Measurements from ENCODE around the gene DAND5. TPM values are rescaled to one million over a fixed set of nuclear protein-coding genes. Genes with fewer than 3 reads are reported as not detected.
"Not testable (repeated sequence)": the region's sequence is repeated elsewhere in the genome, so short reads cannot be mapped to it uniquely, and the experiment has no call there.

DAND5 gene
- total RNA-seq, 4 donors from 2014 or later = 0.56 TPM; not detected in 3

- ATAC-seq (ENCODE audit: low FRiP score) (no peak), DNase-seq (ENCODE audit: low spot score) (no peak)
- TF ChIP-seq, protein P1, sequence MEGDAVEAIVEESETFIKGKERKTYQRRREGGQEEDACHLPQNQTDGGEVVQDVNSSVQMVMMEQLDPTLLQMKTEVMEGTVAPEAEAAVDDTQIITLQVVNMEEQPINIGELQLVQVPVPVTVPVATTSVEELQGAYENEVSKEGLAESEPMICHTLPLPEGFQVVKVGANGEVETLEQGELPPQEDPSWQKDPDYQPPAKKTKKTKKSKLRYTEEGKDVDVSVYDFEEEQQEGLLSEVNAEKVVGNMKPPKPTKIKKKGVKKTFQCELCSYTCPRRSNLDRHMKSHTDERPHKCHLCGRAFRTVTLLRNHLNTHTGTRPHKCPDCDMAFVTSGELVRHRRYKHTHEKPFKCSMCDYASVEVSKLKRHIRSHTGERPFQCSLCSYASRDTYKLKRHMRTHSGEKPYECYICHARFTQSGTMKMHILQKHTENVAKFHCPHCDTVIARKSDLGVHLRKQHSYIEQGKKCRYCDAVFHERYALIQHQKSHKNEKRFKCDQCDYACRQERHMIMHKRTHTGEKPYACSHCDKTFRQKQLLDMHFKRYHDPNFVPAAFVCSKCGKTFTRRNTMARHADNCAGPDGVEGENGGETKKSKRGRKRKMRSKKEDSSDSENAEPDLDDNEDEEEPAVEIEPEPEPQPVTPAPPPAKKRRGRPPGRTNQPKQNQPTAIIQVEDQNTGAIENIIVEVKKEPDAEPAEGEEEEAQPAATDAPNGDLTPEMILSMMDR (IDR thresholded peaks at IDR 0.05) = no peak
These were observed 22.5 kb upstream of the DAND5 start for GRCh38 chr19:12946731-12947496.

GRCh38 chr19:12947702-12948611 is 21.4 kb upstream of the DAND5 start:
- DNase-seq (ENCODE audit: low spot score) (no peak), ATAC-seq (ENCODE audit: low FRiP score) (no peak)
- TF ChIP-seq, protein P1 (IDR thresholded peaks at IDR 0.05) = no peak

DNA sequence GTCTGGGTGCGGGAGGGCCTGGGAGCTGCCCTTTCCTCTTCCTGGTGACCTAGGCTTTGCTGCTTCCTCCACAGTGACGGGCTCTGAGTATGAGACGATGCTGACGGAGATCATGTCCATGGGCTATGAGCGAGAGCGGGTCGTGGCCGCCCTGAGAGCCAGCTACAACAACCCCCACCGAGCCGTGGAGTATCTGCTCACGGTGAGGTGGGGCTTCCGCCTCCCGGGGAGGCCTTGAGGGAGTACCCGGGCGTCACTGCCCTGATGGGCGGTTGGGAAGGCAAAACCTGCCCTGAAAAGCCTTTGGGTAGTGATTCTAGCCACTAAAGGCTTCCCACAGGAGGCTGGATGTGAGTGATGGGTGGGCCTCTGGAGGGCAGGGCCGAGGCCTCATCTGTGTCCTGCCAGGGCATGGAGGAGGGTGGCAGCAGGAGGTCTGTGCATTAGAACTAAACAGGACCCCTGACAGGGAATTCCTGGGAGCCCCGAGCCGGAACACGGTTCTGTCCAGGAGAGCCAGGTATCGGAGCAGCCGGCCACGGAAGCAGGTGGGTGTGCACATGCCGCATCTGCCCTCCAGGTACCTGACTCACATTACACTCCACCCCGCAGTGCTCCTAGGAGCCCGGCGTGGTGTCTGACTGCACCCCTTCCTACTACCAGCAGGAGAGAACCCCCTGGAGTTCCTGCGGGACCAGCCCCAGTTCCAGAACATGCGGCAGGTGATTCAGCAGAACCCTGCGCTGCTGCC is 20.6 kb upstream of the DAND5 start:
- DNase-seq (ENCODE audit: low spot score) = no peak
- no peak for ATAC-seq (ENCODE audit: low FRiP score)
- TF ChIP-seq, protein P1 (IDR thresholded peaks at IDR 0.05) = no peak

GRCh38 chr19:12949363-12950283 is 19.8 kb upstream of the DAND5 start:
- no peak for DNase-seq (ENCODE audit: low spot score)
- ATAC-seq (ENCODE audit: low FRiP score) = no peak
- TF ChIP-seq, protein P1 (IDR thresholded peaks at IDR 0.05) = no peak

DNA sequence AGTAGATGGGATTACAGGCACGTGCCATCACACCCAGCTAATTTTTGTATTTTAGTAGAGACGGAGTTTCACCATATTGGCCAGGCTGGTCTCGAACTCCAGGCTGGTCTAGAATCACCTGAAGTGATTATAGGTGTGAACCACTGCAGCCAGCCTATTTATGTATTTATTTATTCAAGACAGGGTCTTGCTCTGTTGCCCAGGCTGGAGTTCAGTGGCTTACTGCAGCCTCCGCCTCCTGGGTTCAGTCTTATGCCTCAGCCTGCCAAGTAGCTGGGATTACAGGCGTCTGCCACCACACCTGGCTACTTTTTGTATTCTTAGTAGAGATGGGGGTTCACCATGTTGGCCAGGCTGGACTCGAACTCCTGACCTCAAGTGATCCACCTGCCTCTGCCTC is 17.3 kb upstream of the DAND5 start:
- not testable (repeated sequence) for ATAC-seq (ENCODE audit: low FRiP score)

GRCh38 chr19:12952488-12953137 is 16.8 kb upstream of the DAND5 start:
- TF ChIP-seq, protein P1 (IDR thresholded peaks at IDR 0.05) = no peak
- no peak for DNase-seq (ENCODE audit: low spot score)
- no peak for ATAC-seq (ENCODE audit: low FRiP score)

More for the DNA sequence above, 17.3 kb upstream of the DAND5 start:
- not testable (repeated sequence) for DNase-seq (ENCODE audit: low spot score)
